GM12878 (cell line): ENCODE measurements around the gene DXO. TPM values are rescaled to one million over a fixed set of nuclear protein-coding genes. Genes with fewer than 3 reads are reported as not detected.
"Not testable (repeated sequence)": the region's sequence is repeated elsewhere in the genome, so short reads cannot be mapped to it uniquely, and the experiment has no call there.

Experiments used
- ATAC-seq: fragments of 200-7000 bp; cut with Tn5 transposase; 3 replicates; pipeline ENCODE4 v1.9.1; 2020; ENCODE audit warnings: mild to moderate bottlenecking, moderate library complexity
- BruUV-seq: library from RNA; stranded (reverse); fragments of 400-500 nt; replicated peaks from 2 replicates; lab custom pipeline; 2021; lab: Mats Ljungman, UMichigan
- CTCF ChIA-PET: fragments of 300-600 bp; sonication (Branson Sonifier 250); formaldehyde crosslinking; extraction: SDS; loops from one replicate; lab custom pipeline; 2021; ENCODE audit warnings: inconsistent platforms; lab: Yijun Ruan, JAX
- POLR2A ChIA-PET: fragments of 350-600 bp; formaldehyde crosslinking; extraction: SDS; loops from one replicate; lab custom pipeline; 2021; ENCODE audit warnings: inconsistent platforms; lab: Charles Lee
- RAD21 ChIA-PET: fragments of 300-600 bp; sonication (Branson Sonifier 250); formaldehyde crosslinking; loops from one replicate; lab custom pipeline; 2023; ENCODE audit warnings: antibody characterized with exemption; ENCODE audit not compliant: unreplicated experiment; lab: Charles Lee
- SMC1A ChIA-PET: fragments of 300-600 bp; sonication (Branson Sonifier 250); formaldehyde crosslinking; loops from one replicate; lab custom pipeline; 2023; ENCODE audit not compliant: unreplicated experiment, uncharacterized antibody; lab: Charles Lee
- DNase-seq: peaks from one replicate; pipeline ENCODE4 v3.0.0-alpha.2; 2011; ENCODE audit warnings: low read depth, low spot score
- FAIRE-seq: peaks from 3 replicates; lab custom pipeline; 2011; peaks lifted over from hg19 to GRCh38; lab: Jason Lieb, UNC
- H2AFZ ChIP-seq: 2 replicates; pipeline ENCODE4 v1.6.0; 2011; ENCODE audit warnings: low read depth, low read length, control low read depth; ENCODE audit not compliant: control insufficient read depth
- H3K27ac ChIP-seq: 2 replicates; pipeline ENCODE4 v1.5.1; 2011; ENCODE audit warnings: control low read depth; ENCODE audit not compliant: control insufficient read depth, insufficient read depth
- H3K27me3 ChIP-seq, 2 experiments: replicated peaks in 1 of 2; 2 replicates each; pipeline versions ENCODE4 v1.6.0 to v1.6.1; 2011; ENCODE audit warnings: low read length in 1 of 2; ENCODE audit not compliant: control insufficient read depth in 2 of 2, insufficient read depth in 2 of 2
- H3K36me3 ChIP-seq, 2 experiments: 2 replicates each; pipeline ENCODE4 v1.5.1; 2011; ENCODE audit warnings: low read length in 1 of 2; ENCODE audit not compliant: control insufficient read depth in 2 of 2, insufficient read depth in 2 of 2
- H3K4me1 ChIP-seq: 2 replicates; pipeline ENCODE4 v1.6.1; 2011; ENCODE audit warnings: mild to moderate bottlenecking, low read length, moderate library complexity, mixed read lengths; ENCODE audit not compliant: control insufficient read depth, insufficient read depth
- H3K4me2 ChIP-seq: 2 replicates; pipeline ENCODE4 v1.6.0; 2011; ENCODE audit warnings: control low read depth; ENCODE audit not compliant: control insufficient read depth, insufficient read depth
- H3K4me3 ChIP-seq: fragments of 200-600 bp; sonication (generic); 2 replicates; pipeline ENCODE4 v1.5.1; 2016
- H3K79me2 ChIP-seq: 2 replicates; pipeline ENCODE4 v1.6.0; 2011; ENCODE audit warnings: low read length; ENCODE audit not compliant: control insufficient read depth, insufficient read depth
- H3K9ac ChIP-seq: 2 replicates; pipeline ENCODE4 v1.8.0; 2011; ENCODE audit warnings: low read length, control low read depth, mixed read lengths; ENCODE audit not compliant: control insufficient read depth, insufficient read depth
- H3K9me3 ChIP-seq: replicated peaks from 3 replicates; pipeline ENCODE4 v1.5.1; 2011; ENCODE audit warnings: mild to moderate bottlenecking, low read length; ENCODE audit not compliant: control insufficient read depth, insufficient read depth
- H4K20me1 ChIP-seq: 2 replicates; pipeline ENCODE4 v1.6.0; 2011; ENCODE audit not compliant: control insufficient read depth, insufficient read depth
- WGBS: methylation state at CpG from one replicate; pipeline ENCODE4 v1.1.6; 2016; ENCODE audit warnings: low lambda C conversion rate; ENCODE audit not compliant: insufficient replicate concordance, insufficient coverage; ENCODE audit errors: missing lambda C conversion rate; 5-methylcytosine and 5-hydroxymethylcytosine counted together
- in situ Hi-C: fragments of 300-500 bp; cut with MboI; formaldehyde crosslinking; loops from 9 replicates; pipeline ENCODE4 v1.14.3; 2018; ENCODE audit warnings: mixed read lengths
- intact Hi-C: fragments of 100-400 bp; cut with micrococcal nuclease; formaldehyde crosslinking; loops from one replicate; pipeline ENCODE4 v1.14.2; 2022; ENCODE audit not compliant: unreplicated experiment
- polyA plus RNA-seq, 11 experiments: library from polyadenylated mRNA; depleted of rRNA in 4 of 11; unstranded in 6 of 11; stranded (reverse) in 5 of 11; fragments of >200 nt; fragmentation: Nextera tagmentation in 4 of 11; fragmentation: Illumina TruSeq in 1 of 11; extraction: Ambion mirVana in 4 of 11; extraction: Trizol in 1 of 11; gene quantifications; 1 replicate in 1 of 11; 2 replicates in 10 of 11; pipeline versions ENCODE4 v1.2.1 to v1.2.3, GENCODE V29; 2011 to 2016; ENCODE audit warnings: inconsistent platforms in 2 of 11, missing spikeins in 2 of 11, low read depth in 1 of 11
- total RNA-seq, 4 experiments: library from RNA; depleted of rRNA in 3 of 4; stranded (reverse); fragments of >200 nt in 3 of 4; fragmentation: Illumina TruSeq in 1 of 4; extraction: Trizol in 1 of 4; gene quantifications; 2 replicates each; pipeline versions ENCODE4 v1.2.1 to v1.2.3, GENCODE V29; 2013 to 2021

The DXO gene
- total and polyA plus RNA-seq, 10 of the 15 experiments (the other 5 are each of a cell fraction or from before 2014, with no cell fraction given), result 4.5 to 21.4 (median 16.3) TPM

DNA sequence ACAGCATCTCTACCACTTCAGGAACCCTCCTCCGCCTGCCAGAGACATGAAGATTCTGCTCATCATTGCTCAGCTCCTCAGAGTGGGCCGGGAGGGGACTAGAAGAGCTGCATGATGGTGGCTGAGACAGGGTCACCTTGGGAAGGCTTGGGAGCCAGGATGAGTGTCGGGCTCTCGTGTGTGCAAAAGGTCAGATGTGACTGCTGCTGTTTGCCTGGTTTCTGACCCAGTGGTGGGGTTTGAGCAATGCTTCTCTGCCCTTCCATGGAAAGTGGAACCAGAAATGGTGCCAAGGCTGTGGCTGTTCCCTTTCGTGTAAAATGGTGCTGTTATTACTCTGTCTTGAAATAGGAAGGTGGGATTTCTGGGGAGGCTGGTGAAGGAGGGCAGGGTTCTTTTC, 41.8 kb upstream of the DXO start:
- RAD21 ChIA-PET, H3K36me3 ChIP-seq, H4K20me1 ChIP-seq, H3K27me3 ChIP-seq, H3K4me2 ChIP-seq, H2AFZ ChIP-seq, intact Hi-C loops, ATAC-seq, BruUV-seq, POLR2A ChIA-PET, H3K9ac ChIP-seq, H3K79me2 ChIP-seq, DNase-seq, H3K9me3 ChIP-seq, in situ Hi-C loops, SMC1A ChIA-PET, H3K27ac ChIP-seq, H3K4me3 ChIP-seq, CTCF ChIA-PET, H3K4me1 ChIP-seq: not testable (repeated sequence)
- no CpG with 5 or more reads among the region's 5 CpGs for WGBS
- peak; percentile 84 for FAIRE-seq

DNA sequence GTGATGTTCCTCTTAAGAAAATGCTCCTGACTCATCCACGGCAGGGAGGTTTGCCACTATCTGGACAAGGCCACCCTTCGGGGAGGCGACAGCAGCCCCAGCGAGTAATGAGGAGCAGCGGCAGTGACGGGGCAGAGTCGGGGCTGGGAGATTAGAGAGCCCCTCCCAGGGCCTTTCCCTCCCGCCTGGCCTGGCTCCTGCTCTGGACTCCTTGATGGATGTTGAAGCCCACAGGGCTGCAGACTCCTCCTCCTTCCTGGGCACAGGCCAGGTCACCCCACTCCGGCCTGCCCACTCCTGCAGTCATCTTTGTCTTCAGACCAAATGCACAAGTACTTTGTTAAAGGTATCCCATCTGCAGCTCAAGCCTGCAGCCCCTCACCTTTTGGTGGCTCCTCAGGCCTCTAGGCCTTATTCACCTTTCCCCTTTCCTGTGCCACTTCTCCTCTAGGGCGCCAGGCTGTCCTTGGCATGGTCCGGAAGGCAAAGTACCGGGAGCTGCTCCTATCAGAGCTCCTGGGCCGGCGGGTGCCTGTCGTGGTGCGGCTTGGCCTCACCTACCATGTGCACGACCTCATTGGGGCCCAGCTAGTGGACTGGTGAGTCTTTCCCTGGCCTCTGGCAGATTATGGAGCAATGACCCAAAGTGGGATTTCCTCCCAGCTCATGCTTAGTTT, 41.1 kb upstream of the DXO start:
- H3K9me3 ChIP-seq, H2AFZ ChIP-seq, BruUV-seq, H3K79me2 ChIP-seq, SMC1A ChIA-PET, H3K9ac ChIP-seq, CTCF ChIA-PET, H3K27me3 ChIP-seq, H3K27ac ChIP-seq, intact Hi-C loops, FAIRE-seq, H3K4me1 ChIP-seq, POLR2A ChIA-PET, H4K20me1 ChIP-seq, ATAC-seq, H3K4me3 ChIP-seq, in situ Hi-C loops, RAD21 ChIA-PET, H3K4me2 ChIP-seq, H3K36me3 ChIP-seq, DNase-seq: not testable (repeated sequence)
- WGBS, result 74% methylated on average over 8 of the region's 17 CpGs

DNA sequence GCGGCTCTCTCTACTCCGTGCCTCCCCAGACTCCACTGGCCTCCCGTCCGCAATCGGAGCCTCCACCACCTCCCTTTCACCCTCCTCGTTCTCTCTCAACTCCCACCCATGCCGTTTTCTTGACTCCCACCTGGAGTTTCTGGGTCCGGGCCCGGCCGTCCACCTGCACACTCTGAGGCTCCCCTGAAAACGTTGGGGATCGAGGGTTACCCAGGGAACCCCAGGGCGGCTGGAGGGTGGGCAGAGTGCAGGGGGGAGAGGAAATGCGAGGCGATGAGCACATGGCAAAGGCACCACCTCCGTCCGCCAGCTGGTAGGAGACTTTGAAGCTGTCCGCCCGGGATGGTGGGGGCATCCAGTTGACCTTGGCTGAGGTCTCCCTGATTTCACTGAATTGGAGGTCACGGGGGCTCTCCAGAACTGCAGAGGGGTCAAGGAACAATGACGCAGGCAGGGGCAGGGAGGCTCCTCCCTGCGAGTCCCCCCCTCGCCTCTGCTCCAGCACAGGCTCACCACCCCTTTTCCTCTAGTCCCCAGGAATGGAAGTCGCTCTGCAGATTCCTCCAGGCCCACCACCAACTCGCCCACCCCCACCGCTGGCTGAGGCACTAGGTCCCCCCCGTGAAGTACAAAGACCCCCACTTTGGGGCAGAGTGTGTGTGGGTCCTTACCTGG, 39.1 kb upstream of the DXO start:
- H3K79me2 ChIP-seq, H3K9ac ChIP-seq, H3K9me3 ChIP-seq, H3K4me1 ChIP-seq, H3K4me2 ChIP-seq, RAD21 ChIA-PET, BruUV-seq, H3K4me3 ChIP-seq, H4K20me1 ChIP-seq, H3K27me3 ChIP-seq, H3K27ac ChIP-seq, in situ Hi-C loops, H2AFZ ChIP-seq, SMC1A ChIA-PET, DNase-seq, intact Hi-C loops, ATAC-seq, POLR2A ChIA-PET, CTCF ChIA-PET, FAIRE-seq, H3K36me3 ChIP-seq: not testable (repeated sequence)
- no CpG with 5 or more reads among the region's 27 CpGs for WGBS

DNA sequence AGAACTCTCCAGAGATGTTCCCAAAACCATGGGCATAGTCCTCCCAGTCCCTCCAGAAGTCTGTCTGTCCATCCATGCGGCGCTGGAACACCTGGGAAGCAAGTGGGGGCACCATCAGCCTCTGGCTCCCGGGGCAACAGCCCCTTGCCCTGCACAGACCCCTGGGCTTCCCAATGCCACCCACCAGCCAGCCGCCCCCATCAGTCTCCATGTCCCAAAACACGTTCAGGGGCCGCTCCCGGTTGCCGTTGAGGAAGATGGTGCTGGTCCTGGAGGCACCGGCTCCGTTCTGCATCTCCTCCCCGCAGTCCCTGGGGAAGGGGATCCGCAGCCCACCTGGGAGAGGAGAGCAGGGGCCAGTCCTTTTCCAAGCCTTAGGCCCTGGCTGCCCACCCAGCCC, 37.6 kb upstream of the DXO start:
- in situ Hi-C loops, SMC1A ChIA-PET, RAD21 ChIA-PET, H3K36me3 ChIP-seq, DNase-seq, POLR2A ChIA-PET, H2AFZ ChIP-seq, H4K20me1 ChIP-seq, BruUV-seq, H3K4me1 ChIP-seq, H3K27ac ChIP-seq, ATAC-seq, FAIRE-seq, intact Hi-C loops, H3K9ac ChIP-seq, H3K9me3 ChIP-seq, CTCF ChIA-PET, H3K4me3 ChIP-seq, H3K79me2 ChIP-seq, H3K4me2 ChIP-seq, H3K27me3 ChIP-seq: not testable (repeated sequence)
- 63% methylated on average over 7 of the region's 12 CpGs for WGBS
